ENCODE measurements around the gene NEMF. TPM values are rescaled to one million over a fixed set of nuclear protein-coding genes. Genes with fewer than 3 reads are reported as not detected.
A peak's percentile ranks its signal among the peaks of the same experiment; 100 is the strongest.

The NEMF gene
- total and polyA plus RNA-seq, 2 donors (not counting 1 experiment from before 2014, with no cell fraction given), result 26.7 to 127 TPM

DNA sequence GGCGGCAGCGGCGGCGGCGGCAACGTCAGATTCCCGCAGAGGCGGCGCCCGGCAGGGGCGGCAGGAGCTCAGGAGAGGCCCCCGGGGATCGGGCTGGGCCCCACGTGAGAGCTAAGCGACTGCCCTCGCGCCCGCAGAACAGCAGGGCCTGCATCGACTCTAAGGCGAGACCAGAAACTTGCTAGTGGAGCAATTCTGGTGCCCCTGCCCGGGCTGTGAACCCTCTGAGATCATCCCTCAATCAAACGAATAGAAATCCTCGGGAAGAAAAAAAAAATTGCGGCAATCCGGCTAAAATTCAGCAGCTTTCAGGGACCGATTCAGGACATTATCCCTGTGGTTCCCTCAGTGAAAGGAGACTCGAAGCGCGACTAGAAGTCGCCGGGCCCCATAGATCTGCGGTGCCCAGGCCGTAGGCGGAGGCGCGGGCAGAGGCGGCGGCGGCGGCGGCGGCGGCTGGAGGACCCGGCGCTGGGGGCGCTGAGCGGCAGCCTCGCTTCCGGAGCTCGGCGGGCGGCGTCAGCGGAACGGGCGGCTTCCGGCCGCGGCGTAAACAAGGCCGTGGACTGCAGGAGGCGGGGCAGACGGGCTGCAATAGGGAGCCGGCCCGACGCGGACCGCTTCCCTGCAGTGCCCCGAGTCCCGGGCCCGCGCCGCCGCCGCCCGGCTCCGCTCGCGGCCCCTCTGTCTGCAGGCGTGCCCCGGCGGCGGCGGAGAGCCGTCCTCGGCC is 84.9 kb downstream of the NEMF start, which contains the start of gene KLHDC2:
Gene KLHDC2 (plus strand): TSS at position 583 of the 730 bp plus-strand sequence. CDS start 316 bp downstream, outside the sequence.
- CTCF ChIA-PET, result interaction anchor here (0.9 to 5.2 kb wide), 10 partner anchors 14 to 306 kb away, joined by 3 to 35 read pairs (median 4); partner anchors contain the start of genes DNAAF2, MGAT2, NEMF and RPL36AL
- Mint-ChIP-seq H3K9me3 (ENCODE audit: insufficient read depth) (no peaks in the 10 kb centered on the region), H3K27me3 (no peaks in the 10 kb centered on the region), H3K27ac (peak within 1 kb of the TSS; percentile 99), H3K4me3 (peak within 1 kb of the TSS; percentile 98), H3K4me1 (peaks cover 31% of the 10 kb centered on the region)
- Histone ChIP-seq H3K79me2 (ENCODE audit: control insufficient read depth, insufficient read depth, low read length) (peaks cover 33% of the 10 kb centered on the region), H3K27me3 (replicated peaks in 1 of 4; ENCODE audit: control extremely low read depth in 1 of 4, control insufficient read depth in 3 of 4, insufficient read depth in 4 of 4, low read length in 3 of 4) (no peaks in the 10 kb centered on the region), H3K9ac (ENCODE audit: low read length) (peak within 1 kb of the TSS; percentile 99), H2AFZ (ENCODE audit: insufficient read depth, low read depth, low read length, poor library complexity, severe bottlenecking) (peak within 1 kb of the TSS; percentile 95), H3K4me3 (ENCODE audit: control extremely low read depth in 1 of 5, extremely low read depth in 1 of 5, insufficient read depth in 1 of 5, low read depth in 2 of 5, low read length in 4 of 5) (peak within 1 kb of the TSS; percentile 74 to 97 (median 76)), H3K4me2 (replicated peaks; ENCODE audit: low read depth, low read length, poor library complexity, severe bottlenecking) (peak within 1 kb of the TSS; percentile 95), H4K20me1 (ENCODE audit: control insufficient read depth, insufficient read depth, low read length, poor library complexity, severe bottlenecking) (peaks cover 15% of the 10 kb centered on the region), H3K27ac (ENCODE audit: low read length in 2 of 2) (peak within 1 kb of the TSS; percentile 91 to 97), H3K4me1 (ENCODE audit: control insufficient read depth in 2 of 2, insufficient read depth in 2 of 2, low read length in 2 of 2) (peaks cover 22 to 29% of the 10 kb centered on the region in 2 donors), H3K36me3 (replicated peaks in 1 of 2; ENCODE audit: control extremely low read depth in 1 of 2, control insufficient read depth in 1 of 2, extremely low read depth in 1 of 2, insufficient read depth in 2 of 2, low read length in 1 of 2) (peaks cover 0 to 6% of the 10 kb centered on the region in 2 experiments), H3K9me3 (ENCODE audit: control extremely low read depth in 1 of 3, control insufficient read depth in 2 of 3, insufficient read depth in 1 of 3, low read length in 2 of 3) (no peaks in the 10 kb centered on the region)
- DNase-seq (peak; percentile 93), ATAC-seq (ENCODE audit: low read depth) (peak; percentile 86)
- intact Hi-C loops (cut with micrococcal nuclease), result loop anchor here (1.0 to 5.0 kb wide), 11 partner anchors 74 to 545 kb away; partner anchors contain the start of genes DMAC2L, KLHDC1, L2HGDH and MGAT2
- POLR2A ChIA-PET, result interaction anchor here (0.6 to 3.0 kb wide), 14 partner anchors 10 to 1141 kb away, joined by 3 to 35 read pairs (median 6); partner anchors contain the start of genes DNAAF2, KLHDC1, MGAT2 and NEMF
- WGBS (ENCODE audit: insufficient coverage), result under 1% methylated on average over 86 of the region's 86 CpGs
- TF ChIP-seq EZH2 (IDR thresholded peaks at IDR 0.05; ENCODE audit: borderline replicate concordance, insufficient read depth, low read depth, low read length, poor library complexity, severe bottlenecking), result no peak
- TF ChIP-seq, protein P1, sequence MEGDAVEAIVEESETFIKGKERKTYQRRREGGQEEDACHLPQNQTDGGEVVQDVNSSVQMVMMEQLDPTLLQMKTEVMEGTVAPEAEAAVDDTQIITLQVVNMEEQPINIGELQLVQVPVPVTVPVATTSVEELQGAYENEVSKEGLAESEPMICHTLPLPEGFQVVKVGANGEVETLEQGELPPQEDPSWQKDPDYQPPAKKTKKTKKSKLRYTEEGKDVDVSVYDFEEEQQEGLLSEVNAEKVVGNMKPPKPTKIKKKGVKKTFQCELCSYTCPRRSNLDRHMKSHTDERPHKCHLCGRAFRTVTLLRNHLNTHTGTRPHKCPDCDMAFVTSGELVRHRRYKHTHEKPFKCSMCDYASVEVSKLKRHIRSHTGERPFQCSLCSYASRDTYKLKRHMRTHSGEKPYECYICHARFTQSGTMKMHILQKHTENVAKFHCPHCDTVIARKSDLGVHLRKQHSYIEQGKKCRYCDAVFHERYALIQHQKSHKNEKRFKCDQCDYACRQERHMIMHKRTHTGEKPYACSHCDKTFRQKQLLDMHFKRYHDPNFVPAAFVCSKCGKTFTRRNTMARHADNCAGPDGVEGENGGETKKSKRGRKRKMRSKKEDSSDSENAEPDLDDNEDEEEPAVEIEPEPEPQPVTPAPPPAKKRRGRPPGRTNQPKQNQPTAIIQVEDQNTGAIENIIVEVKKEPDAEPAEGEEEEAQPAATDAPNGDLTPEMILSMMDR (IDR thresholded peaks at IDR 0.05), result peak; percentile 40

Measured in B cell (primary cell).